ENCODE results near the gene EIF2A. TPM values are rescaled to one million over a fixed set of nuclear protein-coding genes. Genes with fewer than 3 reads are reported as not detected.

The EIF2A gene
- total RNA-seq, 1 experiment from 2014 or later: 74.1 TPM

GRCh38 chr3:150626148-150626930, 79.8 kb downstream of the EIF2A start:
- H3K4me2 ChIP-seq (ENCODE audit: insufficient read depth, insufficient read length, low read length): no peak overlapping the region
- no peak overlapping the region for H2AFZ ChIP-seq (ENCODE audit: low read length)
- H3K27ac ChIP-seq (ENCODE audit: insufficient read length, low read depth, low read length): no peak overlapping the region
- Mint-ChIP-seq H3K4me3 (no peak overlapping the region), H3K36me3 (ENCODE audit: insufficient read depth in 1 of 3, low read depth in 3 of 3) (peaks cover 17 to 43% (median 38%) of the 10 kb centered on the region in 3 experiments; a peak in 6 of 7 replicates), H3K27me3 (ENCODE audit: low read depth) (no peaks in the 10 kb centered on the region), H3K27ac (peak overlapping the region in 2 of 3 experiments; percentile 12 to 53; a peak in 3 of 7 replicates), H3K4me1 (peaks cover 10 to 13% of the 10 kb centered on the region in 2 experiments), H3K9me3 (no peaks in the 10 kb centered on the region; a peak in 1 of 5 replicates)
- no peak for DNase-seq
- no peak overlapping the region for H3T11ph ChIP-seq (ENCODE audit: low read length)
- no peak overlapping the region for H4K91ac ChIP-seq (ENCODE audit: insufficient read length, low read depth, low read length)
- H2BK20ac ChIP-seq (ENCODE audit: low read depth, low read length, poor library complexity, severe bottlenecking): no peak overlapping the region
- no peak overlapping the region for H3K18ac ChIP-seq (ENCODE audit: insufficient read length, low read depth, low read length)
- no peaks in the 10 kb centered on the region for H3K9me3 ChIP-seq (ENCODE audit: control insufficient read depth, low read depth, low read length)
- no peaks in the 10 kb centered on the region for H3K79me1 ChIP-seq (ENCODE audit: insufficient read depth, low read depth, low read length, poor library complexity, severe bottlenecking)
- H4K8ac ChIP-seq (replicated peaks; ENCODE audit: insufficient read length, low read depth, low read length): no peak overlapping the region
- no peaks in the 10 kb centered on the region for H4K20me1 ChIP-seq (ENCODE audit: control insufficient read depth, insufficient read depth, insufficient read length)
- WGBS (ENCODE audit: extremely low coverage, insufficient read length, low lambda C conversion rate): no CpG with 5 or more reads among the region's 2 CpGs
- H2BK120ac ChIP-seq (ENCODE audit: low read depth, low read length, poor library complexity, severe bottlenecking): no peak overlapping the region
- no peak overlapping the region for H3K4ac ChIP-seq (ENCODE audit: low read depth, low read length)
- no peak overlapping the region for H3K56ac ChIP-seq (ENCODE audit: insufficient read length, low read depth, low read length)
- no peak overlapping the region for H2AK5ac ChIP-seq (ENCODE audit: insufficient read length, low read length)
- no peak for TF ChIP-seq CTCF (conservative IDR thresholded peaks at IDR 0.05)
- no peak overlapping the region for H3K9ac ChIP-seq (ENCODE audit: extremely low read depth, insufficient read length, low read length)
- H3K14ac ChIP-seq (ENCODE audit: insufficient read depth, low read length): no peak overlapping the region
- no peak overlapping the region for H3K23ac ChIP-seq (ENCODE audit: insufficient read length, low read depth, low read length)
- H2BK15ac ChIP-seq (ENCODE audit: low read depth, low read length): no peak overlapping the region
- no peak overlapping the region for H2BK12ac ChIP-seq (ENCODE audit: insufficient read length, low read depth, low read length)
- no peaks in the 10 kb centered on the region for H3K79me2 ChIP-seq (ENCODE audit: insufficient read depth, low read length)
- H3K23me2 ChIP-seq (ENCODE audit: insufficient read length, low read depth, low read length, poor library complexity, severe bottlenecking): no peaks in the 10 kb centered on the region
- H4K5ac ChIP-seq (ENCODE audit: insufficient read length, low read depth, low read length): no peak overlapping the region
- H2BK5ac ChIP-seq (ENCODE audit: insufficient read length, low read length): no peak overlapping the region
- no peaks in the 10 kb centered on the region for H3K27me3 ChIP-seq (ENCODE audit: insufficient read depth, low read length)
- no peaks in the 10 kb centered on the region; the same call in 1 of the 2 replicates for H3K4me1 ChIP-seq (ENCODE audit: insufficient read depth, low read length)

All from H9 (cell line).